HG03045 (cell line): ENCODE measurements around the gene AK3.

Experiments
- ATAC-seq: cut with Tn5 transposase; IDR thresholded peaks from one replicate; pipeline ENCODE4 v1.9.1; 2021; ENCODE audit warnings: mild to moderate bottlenecking, moderate library complexity; ENCODE audit not compliant: unreplicated experiment

Gene AK3

DNA sequence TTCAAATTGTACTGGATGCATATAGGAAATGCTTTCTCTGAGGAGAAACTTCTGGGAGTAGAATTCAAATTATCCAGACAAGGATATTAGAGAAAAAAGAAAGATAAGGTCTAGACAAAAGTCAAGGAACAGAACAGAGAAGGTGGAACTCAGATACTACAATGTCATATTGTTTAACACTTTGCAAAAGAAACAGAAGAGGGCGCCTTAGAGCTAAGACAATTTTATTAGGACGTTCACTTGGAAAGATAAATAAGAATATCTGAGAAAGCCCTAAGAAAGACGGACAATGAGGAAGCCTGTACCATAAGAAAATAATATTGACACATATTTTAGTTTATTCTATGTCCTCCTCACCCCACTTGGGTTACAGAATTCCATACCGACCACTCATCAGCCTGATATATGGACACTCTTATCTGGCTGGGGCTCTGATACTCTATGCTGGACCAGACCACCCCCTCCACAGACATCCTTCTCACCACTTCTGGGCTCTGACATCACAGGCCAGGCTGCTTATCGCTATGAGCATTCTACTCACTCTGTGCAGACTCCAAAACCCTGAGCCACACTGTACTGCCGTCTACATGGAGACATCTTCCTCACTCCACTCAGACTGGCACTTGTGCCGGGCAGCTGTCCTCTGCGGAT, 9.1 kb upstream of the AK3 start:
- ATAC-seq: no peak

DNA sequence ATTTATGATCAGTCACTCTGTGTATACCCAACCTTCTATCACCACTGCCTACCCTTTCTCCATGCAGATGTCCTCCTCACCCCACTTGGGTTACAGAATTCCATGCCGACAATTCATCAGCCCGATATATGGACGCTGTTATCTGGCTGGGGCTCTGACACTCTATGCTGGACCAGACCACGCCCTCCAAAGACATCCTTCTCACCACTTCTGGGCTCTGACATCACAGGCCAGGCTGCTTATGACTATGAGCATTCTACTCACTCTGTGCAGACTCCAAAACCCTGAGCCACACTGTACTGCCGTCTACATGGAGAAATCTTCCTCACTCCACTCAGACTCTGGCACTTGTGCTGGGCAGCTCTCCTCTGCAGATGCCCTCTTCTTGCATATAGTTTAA, 7.6 kb upstream of the AK3 start:
- no peak for ATAC-seq

- ATAC-seq: no peak
Measured at GRCh38 chr9:4746278-4747030, 5.5 kb upstream of the AK3 start.

GRCh38 chr9:4743131-4743875, 2.3 kb upstream of the AK3 start:
- ATAC-seq: no peak

DNA sequence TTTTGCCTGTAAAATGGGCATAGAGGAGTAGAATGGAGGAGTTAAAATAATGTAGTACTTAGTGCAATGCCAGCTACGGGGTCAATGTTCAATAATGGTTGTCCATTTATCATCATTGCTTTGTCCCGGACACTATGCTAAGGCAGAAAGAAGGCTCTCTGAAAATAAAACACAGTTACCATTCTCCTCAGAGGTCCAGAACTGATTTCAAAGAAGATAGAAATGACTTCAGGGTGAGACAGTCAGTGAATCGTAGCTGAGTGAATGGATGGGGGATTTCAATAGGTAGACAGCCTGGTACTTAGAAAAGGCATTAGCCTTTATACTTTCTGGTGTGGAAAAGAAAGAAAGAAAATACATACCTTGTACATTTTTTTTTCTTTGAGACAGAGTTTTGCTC, 1.2 kb upstream of the AK3 start:
- ATAC-seq: no peak

DNA sequence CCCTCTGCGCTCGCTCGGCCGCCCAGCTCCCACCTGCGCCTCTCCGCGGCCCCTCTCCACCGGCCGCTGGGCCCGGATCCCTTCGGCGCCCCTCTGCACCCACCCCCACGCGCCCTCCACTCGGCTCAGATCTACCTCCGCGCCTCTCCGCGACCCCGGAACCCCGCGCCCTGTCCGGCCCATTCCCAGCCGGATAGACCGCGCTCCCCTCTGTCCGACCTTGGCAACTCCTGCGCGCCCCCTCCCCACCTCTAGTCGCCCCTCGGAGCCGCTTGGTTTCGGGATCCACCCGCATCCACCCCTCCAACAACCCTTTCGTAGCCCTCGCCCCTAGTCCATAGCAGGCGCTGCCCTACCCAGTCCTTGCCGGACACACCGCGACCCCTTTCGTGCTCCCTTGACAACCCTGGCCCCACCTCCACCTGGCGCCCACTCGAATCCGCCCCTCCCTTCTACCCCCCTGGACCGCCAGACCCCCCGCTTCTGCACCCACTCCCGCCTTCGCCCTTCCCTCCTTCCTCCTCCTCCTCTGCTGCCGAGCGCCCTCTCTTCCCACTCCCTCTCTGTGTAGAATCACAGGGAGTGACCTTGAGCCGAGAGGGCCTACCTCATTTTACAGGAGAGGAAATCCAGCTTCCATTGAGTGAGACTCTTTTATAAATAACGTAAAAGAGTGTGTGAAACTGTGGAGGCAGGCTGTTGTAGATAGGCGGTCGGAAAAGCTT, 525 bp upstream of the AK3 start:
- peak; percentile 11 for ATAC-seq

DNA sequence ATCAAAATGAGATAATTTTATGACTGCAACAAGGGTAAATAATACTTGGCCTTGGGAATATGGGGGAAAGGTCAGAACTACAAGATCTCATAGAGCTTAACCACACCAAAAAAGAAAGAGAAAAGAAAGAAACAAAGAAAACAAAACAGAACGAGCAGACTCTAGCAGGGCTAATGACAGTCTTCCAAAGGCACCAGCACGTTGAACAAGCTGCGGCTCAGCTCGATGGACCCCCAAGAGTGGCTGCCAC, 689 bp downstream of the AK3 start:
- no peak for ATAC-seq

- ATAC-seq: no peak
Measured at GRCh38 chr9:4739587-4740387, 1.2 kb downstream of the AK3 start.

- no peak for ATAC-seq
Measured at GRCh38 chr9:4738866-4739586, 2.0 kb downstream of the AK3 start.

DNA sequence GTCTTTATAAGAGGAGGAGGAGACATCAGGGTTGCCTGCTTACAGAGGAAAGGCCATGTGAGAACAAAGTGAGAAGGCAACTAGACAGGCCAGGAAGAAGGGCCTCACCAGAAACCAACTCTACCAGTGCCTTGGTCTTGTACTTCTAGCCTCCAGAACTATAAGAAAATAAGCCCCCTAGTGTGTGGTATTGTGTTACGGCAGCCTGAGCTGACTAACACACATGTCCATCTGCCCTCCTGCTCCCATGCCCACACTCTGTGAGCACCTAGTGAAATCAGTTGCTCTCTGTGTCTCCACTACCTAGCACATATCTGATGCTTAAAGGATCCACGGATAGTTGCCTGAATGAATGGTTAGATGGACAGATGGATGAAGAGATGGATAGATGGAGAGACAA, 6.9 kb downstream of the AK3 start:
- no peak for ATAC-seq

GRCh38 chr9:4732890-4733289, 8.1 kb downstream of the AK3 start:
- no peak for ATAC-seq

- no peak for ATAC-seq
Measured at GRCh38 chr9:4727593-4727992, 13.4 kb downstream of the AK3 start.

DNA sequence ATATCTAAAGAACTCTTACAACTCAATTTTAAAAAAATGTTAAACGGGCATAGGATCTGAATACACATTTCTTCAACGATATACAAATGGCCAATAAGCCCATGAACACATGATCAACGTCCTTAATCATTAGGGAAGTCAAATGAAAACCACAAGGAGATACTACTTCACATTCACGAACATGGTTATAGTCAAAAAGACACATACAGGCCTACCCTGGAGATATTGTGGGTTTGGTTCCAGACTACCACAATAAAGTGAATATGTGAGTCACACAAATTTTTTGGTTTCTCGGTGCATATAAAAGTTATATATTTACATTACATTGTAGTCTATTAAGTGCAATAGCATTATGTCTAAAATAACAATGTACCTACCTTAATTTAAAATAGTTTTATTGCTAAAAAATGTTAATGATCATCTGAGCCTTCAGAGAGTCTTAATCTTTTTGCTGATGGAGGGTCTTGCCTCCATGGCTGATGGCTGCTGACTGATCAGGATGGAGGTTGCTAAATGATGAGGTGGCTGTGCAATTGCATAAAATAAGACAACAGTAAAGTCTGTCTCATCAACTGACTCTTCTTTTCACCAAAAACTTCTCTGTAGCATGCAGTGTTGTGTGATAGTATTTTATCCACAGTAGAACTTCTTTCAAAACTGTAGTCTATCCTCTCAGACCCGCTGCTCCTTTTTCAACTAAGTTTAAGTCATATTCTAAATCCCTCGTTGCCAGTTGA, 15.1 kb downstream of the AK3 start:
- no peak for ATAC-seq

DNA sequence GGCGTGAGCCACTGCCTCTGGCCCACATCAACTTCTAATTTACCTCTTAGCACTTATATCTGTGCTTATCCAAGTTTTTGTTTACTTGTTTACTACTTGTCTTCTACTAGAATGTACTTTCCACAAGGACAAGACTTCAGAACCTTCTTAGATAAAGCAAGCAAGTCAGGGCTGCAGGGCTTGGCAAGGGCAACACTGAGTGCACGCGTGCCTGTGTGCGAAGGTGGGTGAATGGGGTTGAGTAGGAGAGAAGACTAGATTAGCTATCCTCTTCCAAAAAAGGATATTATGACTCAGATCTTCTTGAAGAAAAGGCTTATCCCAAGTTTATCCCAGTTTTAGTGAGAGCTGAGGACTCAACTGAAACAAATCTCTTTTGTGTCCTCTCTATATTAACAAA, 19.3 kb downstream of the AK3 start:
- ATAC-seq: no peak

DNA sequence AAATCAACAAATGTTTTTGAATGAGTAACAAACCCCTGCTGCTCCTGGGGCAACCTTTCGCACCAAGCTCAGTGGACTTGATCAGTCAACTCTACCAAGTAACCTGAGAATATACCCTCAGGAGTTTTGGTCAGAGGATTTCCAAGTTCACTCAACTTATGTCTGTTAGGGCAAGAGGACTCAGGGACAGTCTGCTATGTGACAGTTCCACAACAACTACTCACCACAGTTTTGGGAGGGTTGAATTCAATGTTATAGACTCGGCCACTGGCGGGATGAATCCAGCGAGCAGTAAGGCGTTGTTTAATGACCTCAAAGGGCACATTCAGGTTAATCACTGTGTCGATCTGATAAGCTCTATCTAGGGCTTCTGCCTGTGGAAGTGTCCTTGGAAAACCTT, 22.1 kb downstream of the AK3 start:
- no peak for ATAC-seq

- ATAC-seq: no peak
Measured at GRCh38 chr9:4717815-4718214, 23.2 kb downstream of the AK3 start.

DNA sequence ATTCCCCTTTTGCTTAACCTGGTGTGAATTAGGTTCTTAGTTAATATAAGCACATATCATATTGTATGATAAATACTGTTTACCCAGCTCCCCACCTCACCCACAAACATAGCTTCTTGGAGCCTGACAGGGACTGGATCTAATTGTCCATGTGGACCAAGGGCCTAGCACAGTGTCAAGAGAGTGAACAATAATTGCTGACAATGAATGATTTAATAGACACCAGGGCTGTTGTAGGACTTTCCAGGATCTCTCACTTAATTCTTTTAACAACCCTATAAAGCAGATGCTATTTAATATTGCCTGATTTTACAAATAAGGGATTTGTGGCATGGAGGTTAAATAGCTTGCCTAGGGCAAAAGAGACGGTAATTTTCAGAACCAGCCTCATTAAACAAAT, 24.8 kb downstream of the AK3 start:
- ATAC-seq: no peak

DNA sequence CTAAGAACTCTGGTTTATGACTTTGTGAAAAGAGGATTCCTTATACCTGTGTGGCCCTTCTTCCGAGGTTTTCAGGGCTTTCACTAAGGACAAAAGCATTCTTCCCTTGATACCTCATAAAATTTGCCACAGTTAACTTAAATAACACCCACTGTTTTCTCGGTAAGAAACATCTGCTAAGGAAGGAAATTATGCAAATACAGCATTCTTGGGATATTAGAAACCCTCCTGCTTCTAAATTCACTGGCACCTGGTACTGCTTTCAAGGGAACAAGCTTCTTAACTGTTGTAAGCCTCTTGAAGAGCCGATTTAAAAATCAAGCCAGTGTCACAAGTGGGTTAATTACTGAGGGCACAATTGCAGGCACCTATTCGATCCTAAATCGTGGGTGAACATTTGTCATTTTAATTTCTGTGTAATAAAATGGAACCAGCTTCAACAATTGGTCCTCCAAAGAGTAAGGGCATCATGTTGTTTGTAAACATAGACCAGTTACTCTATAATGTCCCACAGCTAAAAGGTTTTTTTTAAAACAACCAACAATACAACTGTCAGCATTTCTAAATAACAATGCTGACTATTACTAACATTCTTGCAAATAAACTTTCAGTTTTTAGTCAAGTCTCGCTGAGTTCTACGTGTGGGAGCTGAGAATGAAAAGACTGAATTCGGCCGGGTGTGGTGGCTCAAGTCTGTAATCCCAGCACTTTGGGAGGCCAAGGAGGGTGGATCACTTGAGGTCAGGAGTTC, 26.6 kb downstream of the AK3 start:
- ATAC-seq: no peak

DNA sequence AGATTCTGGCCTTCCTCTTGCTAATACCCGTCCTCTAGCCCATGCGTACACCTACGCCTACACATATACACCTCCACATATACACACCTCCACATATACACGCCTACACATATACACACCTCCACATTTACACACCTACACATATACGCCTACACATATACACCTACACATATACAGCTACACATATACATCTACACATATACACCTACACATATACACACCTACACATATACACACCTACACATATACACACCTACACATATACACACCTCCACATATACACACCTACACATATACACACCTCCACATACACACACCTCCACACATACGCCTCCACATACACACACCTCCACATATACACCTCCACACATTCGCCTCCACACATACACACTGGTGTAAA, 27.2 kb downstream of the AK3 start:
- no peak for ATAC-seq
